NCI-H748 (cell line): ENCODE data around the gene E2F1.
A peak's percentile ranks its signal among the peaks of the same experiment; 100 is the strongest.

Source experiments
- DNase-seq: peaks from one replicate; lab custom pipeline; 2025; ENCODE audit not compliant: unreplicated experiment; lab: John Stamatoyannopoulos, UW

E2F1 gene

GRCh38 chr20:33687993-33688937, 2.1 kb upstream of the E2F1 start:
- DNase-seq: no peak

- DNase-seq: no peak
Measured at GRCh38 chr20:33687370-33687915, 1.3 kb upstream of the E2F1 start.

DNA sequence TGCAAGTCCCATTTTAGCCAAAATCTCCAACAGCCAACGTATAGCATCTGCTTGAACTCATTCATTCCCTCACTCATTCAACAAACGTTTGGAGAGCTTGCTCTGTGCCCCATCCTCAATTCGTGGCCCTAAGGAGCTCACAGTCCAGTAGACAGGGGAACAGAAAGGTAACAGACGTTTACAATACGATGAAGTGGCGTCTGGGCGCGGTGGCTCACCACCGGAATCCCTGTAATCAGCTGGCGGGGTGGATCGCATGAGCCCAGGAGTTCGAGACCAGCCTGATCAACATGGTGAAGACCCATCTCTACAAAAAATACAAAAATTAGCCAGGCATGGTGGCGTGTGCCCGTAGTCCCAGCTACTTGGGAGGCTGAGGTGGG, 790 bp upstream of the E2F1 start:
- no peak for DNase-seq

DNA sequence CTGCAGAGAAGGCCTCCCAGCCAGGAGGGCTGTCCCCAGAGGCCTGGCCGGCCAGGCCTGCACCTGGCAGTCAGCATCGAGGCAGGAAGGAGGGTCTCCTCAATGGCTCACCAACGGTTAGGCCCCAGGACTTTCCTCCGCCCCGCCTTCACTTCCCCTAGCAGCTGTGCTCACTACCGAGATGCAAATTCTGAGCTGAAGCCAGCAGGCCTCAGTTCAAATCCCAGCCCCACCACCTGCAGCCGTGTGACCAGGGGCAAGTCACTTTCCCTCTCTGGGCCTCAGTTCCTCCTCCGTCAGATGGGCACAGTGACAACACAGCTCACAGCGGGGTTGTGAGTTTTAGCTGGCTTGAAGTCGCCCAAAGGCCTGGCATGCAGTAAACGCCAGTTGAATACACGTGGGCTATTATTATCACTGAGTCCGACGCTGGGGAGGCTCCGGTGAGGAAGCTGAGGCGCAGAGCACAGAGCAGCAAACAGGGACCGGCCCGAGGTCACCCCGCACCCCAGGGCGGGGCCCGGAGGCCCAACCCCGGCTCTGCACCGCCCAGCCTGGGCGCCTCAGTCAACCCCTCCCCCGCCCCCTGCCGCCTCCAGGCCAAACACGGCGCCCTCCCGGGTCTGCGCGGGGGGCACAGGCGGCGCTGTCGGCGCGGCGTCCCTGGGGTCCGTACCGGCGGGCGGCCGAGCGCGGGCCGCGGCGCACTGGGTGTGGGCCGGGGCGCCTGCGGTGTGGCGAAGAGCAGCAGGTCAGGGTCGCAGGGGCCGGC, 671 bp downstream of the E2F1 start:
- DNase-seq: peak; percentile 83

DNA sequence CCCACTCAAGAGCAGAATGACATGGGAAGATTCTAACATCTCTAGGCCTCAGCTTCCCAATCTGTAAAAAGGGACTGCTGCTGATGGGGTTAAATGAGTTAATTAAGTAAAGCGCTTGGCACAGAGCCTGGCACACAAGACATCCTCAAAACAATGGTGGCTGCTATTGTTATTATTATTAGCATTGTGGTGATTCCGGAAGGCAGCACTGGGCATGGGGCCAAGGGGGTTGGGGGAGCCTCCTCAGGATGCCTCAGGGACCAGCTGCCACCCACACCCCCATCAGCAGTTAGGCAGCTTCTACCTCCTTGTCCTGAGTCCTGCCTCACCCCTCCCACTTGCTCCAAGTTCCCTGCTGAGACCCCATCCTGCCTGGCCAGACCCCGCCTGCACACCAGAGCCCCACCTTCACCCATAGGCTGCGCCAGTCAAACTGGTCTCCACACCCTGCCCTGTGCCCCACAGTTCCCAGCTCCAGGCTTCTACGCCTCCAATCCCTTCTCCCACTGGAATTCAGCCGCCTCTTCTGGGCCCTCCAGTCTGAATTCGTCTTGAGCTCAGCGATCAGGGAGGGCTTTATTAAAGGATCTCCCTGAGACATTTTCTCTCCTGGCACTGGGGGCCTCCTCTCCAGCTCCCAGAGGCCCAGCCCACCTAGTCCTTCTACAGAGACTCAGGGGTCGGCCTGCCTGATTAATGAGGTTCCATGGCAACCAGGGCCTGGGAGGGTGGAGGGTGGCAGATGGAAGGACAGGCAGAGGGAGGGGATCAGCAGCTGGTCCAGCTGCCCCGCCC, 1.5 kb downstream of the E2F1 start:
- peak; percentile 76 for DNase-seq

GRCh38 chr20:33681728-33682353, 4.3 kb downstream of the E2F1 start:
- no peak for DNase-seq

- no peak for DNase-seq
Measured at GRCh38 chr20:33681288-33681687, 4.9 kb downstream of the E2F1 start.

DNA sequence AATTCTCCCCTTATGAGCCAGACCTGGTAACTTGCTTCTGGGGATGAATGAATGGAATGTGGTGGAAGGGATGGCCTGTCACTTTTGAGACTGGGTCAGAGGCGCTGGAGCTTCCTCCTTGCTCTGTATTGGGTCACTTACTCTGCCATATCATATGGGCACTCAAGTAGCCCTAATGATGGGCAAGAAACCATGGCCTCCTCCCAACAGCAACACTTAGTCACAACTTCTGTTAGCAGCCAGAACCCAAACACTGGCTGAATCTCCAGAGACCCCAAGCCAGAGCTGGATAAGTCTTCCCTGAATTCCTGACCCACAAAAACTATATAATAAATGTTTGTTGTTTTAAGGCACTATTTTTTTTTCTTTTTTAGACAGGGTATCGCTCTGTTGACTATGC, 5.5 kb downstream of the E2F1 start:
- DNase-seq: no peak

DNA sequence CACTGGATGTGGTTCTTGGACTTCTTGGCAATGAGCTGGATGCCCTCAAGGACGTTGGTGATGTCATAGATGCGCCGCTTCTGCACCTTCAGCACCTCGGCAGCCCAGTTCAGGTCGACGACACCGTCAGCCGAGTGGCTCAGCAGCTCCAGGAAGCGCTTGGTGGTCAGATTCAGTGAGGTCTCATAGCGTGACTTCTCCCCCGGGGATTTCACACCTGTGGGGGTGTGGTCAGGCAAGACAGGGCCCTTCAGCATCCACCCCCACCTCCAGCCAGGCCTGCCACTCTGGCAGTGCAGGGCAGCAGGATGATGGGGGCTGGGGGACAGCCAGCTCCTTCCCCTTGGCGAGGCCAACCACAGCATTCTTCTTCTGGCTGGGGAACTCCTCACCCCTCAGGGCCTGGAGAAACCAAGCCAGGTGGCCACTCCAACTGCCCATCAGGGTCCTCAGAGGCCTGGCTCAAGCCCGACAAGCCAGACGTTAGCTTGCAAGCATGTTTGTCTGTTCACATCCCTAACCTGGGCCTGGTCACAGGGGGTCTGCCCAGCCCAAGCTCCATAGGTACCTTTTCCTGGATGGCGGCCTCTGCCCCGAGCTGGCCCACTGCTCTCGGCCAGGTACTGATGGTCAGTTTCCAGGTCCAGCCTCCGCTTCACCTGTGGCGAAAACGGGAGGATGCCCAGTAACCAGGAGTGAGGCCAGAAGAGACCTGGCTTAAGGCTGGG, 6.3 kb downstream of the E2F1 start:
- no peak for DNase-seq

- DNase-seq: no peak
Measured at GRCh38 chr20:33677991-33678702, 8.0 kb downstream of the E2F1 start.

GRCh38 chr20:33676652-33677645, 9.2 kb downstream of the E2F1 start:
- DNase-seq: no peak

GRCh38 chr20:33676121-33676520, 10.1 kb downstream of the E2F1 start:
- DNase-seq: no peak

DNA sequence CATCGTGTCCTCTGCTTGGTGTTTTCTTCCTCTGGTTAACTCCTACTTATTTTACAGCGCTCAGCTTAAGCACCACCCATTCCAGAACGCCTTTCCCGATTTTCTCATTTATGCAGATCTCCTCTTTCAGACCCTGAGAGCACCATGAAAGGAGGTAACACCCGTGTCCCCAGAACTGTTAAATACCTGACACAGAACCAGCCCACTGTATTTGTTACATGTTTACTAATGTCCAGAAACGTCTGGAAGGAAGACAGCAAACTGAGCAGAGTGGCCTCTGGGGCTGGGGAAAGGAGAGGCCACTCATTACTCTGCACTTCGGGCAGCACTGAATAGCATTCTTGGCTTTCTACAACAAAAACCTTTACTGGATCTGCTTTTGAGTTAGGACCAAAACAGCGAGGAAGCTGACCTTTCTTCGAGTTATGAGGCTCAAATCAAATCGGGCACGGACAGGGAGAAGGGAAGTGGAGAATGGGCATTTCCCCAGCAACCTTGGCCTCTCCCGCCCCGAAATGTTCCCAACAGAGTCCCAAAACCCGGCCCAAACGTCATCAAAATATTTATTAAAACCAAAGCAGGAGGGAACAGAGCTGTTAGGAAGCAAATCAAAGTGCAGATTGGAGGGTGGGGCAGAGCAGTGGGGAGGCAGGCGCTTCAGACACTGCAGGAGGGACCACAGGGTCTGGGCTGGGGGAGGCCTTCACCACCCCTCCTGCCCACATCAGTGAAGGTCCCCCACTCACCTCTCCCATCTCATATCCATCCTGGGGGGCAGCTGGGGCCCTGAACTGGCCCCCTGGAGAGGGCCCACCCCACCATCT, 10.8 kb downstream of the E2F1 start:
- DNase-seq: peak; percentile 48

DNA sequence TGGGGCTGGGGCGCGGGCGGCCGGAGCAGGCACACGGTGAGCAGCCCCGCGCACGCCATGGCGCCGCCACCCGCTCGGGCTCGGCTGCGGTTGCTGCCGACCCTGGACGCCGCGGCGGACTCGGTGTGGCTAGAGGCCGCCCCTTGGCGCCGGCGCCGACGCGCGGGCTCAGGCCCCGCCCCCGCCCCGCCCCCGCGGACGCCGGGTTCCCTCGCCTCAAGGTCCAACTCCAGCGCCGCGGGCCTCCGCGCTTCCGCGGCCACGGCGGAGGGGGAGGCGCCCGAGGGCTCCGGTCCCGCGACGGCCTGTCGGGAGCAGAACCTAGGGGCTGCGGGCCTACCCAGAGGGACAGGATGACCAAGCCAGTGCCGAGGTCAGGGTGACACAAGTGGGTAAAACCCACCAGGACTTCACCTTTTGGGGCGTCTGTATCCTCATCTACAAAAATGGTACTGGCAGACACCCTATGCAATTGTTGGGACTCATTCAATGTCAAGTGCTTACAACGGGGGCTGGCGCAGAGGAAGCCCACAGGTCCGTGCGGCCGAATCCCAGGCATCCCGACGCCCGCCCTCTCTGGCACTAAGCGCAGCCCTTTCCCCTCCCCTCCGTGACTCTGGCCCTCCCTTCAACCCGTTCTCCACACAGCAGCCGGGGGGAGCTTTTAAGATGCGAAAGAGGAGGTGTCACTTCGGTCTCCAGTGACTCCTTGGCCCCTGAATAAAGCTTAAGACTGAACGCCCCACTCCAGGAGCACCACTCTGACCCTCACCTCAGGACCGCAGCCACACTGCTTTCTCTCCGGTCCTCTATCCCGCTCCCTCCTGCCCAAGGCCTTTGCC, 11.7 kb downstream of the E2F1 start, which contains the start of gene NECAB3:
TSS of gene NECAB3 (minus strand) at position 135 of the 842 bp plus-strand sequence. CDS start at position 59, 76 bp downstream.
- peak; percentile 82 for DNase-seq

DNA sequence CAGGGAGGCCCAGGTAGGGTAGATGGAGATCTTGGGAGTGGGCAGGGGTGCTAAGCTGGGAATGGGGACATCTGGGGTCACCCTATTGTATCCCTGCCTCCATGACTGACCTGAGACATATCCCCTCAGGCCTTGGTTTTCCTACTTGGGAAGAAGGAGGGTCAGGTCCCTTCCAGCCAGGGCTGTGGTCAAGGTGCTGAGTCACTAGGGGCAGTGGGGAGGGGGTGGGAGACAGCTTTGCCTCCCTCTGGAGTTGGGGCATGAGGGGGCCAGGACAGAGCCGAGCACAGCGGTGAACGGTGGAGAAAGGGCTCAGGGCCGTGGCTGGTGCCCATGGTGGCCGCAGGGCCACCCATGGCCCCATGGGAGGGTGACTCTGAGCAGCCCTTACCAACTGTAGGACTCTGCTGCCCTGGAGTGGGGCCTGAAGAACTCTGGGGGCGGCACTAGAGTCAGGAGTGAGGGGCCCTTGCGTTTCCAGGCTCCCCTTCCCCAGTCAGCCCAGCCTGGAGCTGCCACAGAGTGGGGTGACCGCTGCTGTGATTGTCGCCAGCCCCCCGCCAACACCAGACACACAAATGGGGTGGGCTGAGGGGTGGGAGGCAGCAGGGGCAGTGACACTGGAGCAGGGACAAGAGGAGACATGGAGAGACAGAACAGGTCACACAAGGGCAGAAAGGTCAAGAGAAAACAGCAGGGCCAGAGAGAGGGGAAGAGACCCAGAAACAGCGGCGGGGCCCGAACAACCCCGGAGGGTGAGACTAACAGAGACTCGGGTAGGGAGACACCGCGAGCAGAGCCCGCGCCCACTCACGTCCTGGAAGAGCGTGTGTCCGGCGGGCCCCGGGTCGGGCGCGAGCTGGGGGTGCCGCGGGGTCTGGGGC, 12.5 kb downstream of the E2F1 start:
- DNase-seq: no peak
